ENCODE data around the gene SPTBN4.

SPTBN4 gene

DNA sequence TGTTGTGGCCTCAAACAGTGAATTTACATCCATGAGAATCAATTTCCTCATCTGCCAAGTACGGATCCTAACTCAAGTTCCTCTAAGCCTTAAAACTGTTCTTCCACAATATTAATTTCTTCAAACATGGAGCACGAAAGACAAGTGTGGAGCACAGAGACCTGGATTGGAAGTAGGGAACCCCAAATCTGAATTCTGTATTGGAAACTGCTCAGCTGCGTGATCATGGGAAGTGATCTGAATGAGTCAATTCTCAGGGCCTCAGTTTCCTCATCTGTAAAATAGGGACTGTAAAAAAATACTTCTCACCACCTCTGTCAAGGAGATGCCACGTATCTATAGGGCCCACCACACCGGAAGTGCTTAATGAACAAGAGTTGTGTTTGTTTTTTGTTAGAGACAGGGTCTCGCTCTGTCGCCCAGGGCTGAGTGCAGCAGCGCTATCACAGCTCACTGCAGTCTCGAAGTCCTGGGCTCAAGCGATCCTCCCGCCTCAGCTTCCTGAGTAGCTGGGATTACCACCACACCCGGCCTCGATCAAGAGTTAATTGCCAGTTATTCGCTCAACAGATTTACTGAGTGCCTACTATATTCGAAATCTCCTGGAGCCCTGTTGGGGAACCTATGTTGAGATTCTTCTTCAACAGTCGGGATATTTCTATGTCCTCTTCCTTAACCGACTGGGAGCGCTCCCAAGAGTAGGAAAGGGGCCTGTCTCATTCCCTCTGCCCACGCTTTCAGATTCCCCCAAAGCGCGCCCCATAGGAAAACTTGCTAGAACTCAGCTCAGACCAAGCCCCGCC lies 24.3 kb upstream of the SPTBN4 start:
- TF ChIP-seq, protein P1, sequence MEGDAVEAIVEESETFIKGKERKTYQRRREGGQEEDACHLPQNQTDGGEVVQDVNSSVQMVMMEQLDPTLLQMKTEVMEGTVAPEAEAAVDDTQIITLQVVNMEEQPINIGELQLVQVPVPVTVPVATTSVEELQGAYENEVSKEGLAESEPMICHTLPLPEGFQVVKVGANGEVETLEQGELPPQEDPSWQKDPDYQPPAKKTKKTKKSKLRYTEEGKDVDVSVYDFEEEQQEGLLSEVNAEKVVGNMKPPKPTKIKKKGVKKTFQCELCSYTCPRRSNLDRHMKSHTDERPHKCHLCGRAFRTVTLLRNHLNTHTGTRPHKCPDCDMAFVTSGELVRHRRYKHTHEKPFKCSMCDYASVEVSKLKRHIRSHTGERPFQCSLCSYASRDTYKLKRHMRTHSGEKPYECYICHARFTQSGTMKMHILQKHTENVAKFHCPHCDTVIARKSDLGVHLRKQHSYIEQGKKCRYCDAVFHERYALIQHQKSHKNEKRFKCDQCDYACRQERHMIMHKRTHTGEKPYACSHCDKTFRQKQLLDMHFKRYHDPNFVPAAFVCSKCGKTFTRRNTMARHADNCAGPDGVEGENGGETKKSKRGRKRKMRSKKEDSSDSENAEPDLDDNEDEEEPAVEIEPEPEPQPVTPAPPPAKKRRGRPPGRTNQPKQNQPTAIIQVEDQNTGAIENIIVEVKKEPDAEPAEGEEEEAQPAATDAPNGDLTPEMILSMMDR (conservative IDR thresholded peaks at IDR 0.05; ENCODE audit: low read depth, low read length) = no peak
- DNase-seq (ENCODE audit: low read depth) = no peak
- peak overlapping the region; percentile 99 for H3K4me3 ChIP-seq (ENCODE audit: low read length)

DNA sequence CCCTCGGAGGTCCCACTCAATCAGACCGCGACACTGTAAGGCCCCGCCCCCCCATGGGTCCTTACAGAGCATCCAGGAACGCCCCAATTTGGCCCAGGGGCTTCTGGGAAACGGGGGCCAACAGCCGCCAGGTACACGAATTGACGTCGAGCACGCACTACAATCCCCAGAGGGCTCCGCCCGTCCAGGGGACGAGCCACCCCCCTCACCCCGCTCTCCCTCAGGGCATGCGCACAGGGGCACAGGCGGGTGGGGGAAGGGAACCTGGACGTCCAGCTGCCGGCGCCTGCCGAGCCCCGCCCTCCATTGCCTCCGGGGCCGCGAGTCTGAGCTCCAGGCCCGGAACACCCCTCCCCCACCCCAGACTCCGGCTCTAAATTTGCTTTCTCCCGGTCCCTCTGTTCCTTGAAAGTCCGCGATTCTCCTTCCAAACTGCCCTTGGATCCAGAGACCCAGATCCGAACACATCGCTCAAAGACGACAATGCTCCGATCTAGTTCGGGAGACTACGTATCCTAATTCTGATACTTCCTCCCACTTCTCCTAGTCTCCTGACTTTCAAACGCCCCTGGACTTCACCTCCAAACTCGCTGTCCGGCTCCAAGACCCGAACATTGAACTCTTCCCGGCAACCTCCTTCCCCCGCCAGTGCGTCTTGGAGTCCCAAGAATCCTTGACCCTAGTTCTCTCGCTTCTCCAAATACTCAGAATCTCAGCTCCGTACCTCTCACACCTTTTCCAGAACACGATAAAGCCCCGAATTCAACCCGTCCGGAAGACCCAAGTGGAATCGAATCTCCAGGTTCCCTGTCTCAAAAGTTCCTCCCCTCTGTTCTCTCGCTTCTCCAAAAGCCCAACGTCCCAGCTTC lies 23.4 kb upstream of the SPTBN4 start:
- TF ChIP-seq, protein P1 (conservative IDR thresholded peaks at IDR 0.05; ENCODE audit: low read depth, low read length) = no peak
- DNase-seq (ENCODE audit: low read depth) = peak; percentile 98
- H3K4me3 ChIP-seq (ENCODE audit: low read length) = peak overlapping the region; percentile 99

DNA sequence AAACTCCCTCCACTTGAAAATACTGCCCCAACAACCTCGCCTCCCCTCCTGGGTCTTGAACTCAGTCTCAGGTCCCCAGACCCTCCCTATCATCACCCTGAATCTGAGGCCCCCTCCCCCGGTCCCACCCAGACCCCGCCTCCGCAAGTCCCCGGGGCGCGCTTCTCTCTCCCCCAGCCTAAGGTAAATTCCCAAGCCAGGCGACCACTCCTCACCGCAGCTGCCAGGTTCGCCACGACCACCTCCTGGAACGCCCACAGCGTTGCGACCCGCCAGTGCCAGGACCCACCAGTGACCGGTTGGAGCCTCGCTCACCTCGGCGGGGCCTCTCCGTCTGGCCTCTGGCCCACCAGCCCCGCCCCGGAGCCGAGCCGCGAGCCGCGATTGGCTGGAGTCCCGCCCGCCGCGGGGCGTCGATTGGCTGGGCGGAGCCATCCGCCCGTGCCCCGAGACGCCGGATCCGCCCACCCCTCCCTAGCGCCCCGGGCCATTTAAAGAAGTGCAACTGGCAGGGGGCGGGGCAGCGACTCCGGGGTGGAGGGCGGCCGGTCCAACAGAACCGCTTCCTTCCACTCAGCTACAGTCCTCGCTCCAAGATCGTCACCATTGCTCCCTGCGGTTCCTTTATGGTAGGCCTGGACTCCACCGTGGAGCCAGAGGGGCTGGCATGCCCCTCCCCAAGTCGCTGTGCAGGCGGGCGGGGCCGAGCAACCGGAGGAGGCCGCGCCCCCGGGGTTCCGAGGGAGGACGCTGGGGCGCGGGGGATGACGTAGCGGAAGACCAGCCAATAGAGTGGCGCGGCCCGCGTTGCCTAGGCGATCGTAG lies 22.6 kb upstream of the SPTBN4 start, which contains the start of gene SERTAD3:
Gene SERTAD3, minus strand, starts transcription at position 336 of the 825 bp plus-strand sequence. CDS start 2,255 bp downstream, outside the sequence.
- TF ChIP-seq, protein P1 (conservative IDR thresholded peaks at IDR 0.05; ENCODE audit: low read depth, low read length) = no peak
- H3K4me3 ChIP-seq (ENCODE audit: low read length) = peak within 1 kb of the TSS; percentile 99
- DNase-seq (ENCODE audit: low read depth) = peak; percentile 74

DNA sequence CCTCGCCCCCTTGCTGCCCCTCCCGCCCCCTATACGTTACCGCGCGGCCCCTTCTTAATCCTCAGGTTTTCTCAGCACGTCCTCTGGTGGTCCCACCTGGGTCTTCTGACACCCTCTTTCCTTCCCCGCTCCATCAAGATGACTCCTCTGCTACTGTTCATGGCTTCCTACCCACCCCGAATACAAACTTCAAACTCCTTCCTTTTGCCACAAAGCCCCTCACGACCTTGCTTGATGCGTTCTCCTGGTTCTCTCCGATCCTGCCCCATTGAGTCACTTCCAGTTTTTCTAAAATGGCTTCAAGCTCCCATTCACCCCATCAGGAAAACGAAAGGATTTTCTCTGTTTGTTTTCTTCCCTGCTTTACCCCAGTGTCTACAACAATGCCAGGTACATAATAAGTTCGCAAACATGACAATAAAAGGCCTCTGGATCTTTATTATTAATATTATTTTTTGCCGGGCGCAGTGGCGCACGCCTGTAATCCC lies 21.9 kb upstream of the SPTBN4 start:
- TF ChIP-seq, protein P1 (conservative IDR thresholded peaks at IDR 0.05; ENCODE audit: low read depth, low read length) = peak; percentile 34
- DNase-seq (ENCODE audit: low read depth) = no peak
- H3K4me3 ChIP-seq (ENCODE audit: low read length) = peak overlapping the region; percentile 99

DNA sequence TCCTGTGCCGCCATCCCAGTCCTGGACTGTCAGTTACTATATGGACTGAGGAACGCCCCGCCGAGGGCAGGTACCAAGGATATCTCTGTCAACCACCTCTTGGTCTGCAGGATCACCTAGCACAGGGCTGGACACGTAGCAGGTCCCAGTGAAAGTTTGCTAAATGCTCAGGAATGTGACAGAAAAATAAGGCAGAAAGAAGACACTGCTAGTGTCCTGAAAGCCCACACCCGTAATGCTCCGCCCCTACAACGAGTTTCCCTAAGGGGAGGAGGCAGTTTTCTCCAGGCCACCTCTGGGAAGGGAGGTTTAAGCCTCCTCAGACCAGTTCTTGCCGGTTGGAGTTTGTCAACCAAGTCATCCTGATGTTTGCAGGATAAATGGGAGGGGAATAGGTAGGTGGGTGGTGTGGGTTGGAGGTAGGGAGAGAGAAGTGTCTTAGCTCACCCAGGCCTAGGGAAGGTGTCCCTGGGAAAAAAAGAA lies 21.0 kb upstream of the SPTBN4 start:
- DNase-seq (ENCODE audit: low read depth) = no peak
- H3K4me3 ChIP-seq (ENCODE audit: low read length) = no peak overlapping the region
- TF ChIP-seq, protein P1 (conservative IDR thresholded peaks at IDR 0.05; ENCODE audit: low read depth, low read length) = no peak

GRCh38 chr19:40446263-40446784 lies 20.5 kb upstream of the SPTBN4 start:
- TF ChIP-seq, protein P1 (conservative IDR thresholded peaks at IDR 0.05; ENCODE audit: low read depth, low read length) = no peak
- no peak for DNase-seq (ENCODE audit: low read depth)
- no peak overlapping the region for H3K4me3 ChIP-seq (ENCODE audit: low read length)

Measured in retinal pigment epithelial cell (primary cell).